HG03432 (cell line): ENCODE measurements around the gene ZFYVE28.

Source experiments
- ATAC-seq: cut with Tn5 transposase; IDR thresholded peaks from one replicate; pipeline ENCODE4 v1.9.1; 2021; ENCODE audit warnings: mild to moderate bottlenecking, moderate library complexity; ENCODE audit not compliant: unreplicated experiment

ZFYVE28 gene

GRCh38 chr4:2412534-2412884, 5.9 kb downstream of the ZFYVE28 start:
- peak; percentile 37 for ATAC-seq

- no peak for ATAC-seq
Measured at GRCh38 chr4:2411786-2412510, 6.5 kb downstream of the ZFYVE28 start.

GRCh38 chr4:2409381-2409783, 9.1 kb downstream of the ZFYVE28 start:
- ATAC-seq: no peak

GRCh38 chr4:2408976-2409375, 9.5 kb downstream of the ZFYVE28 start:
- ATAC-seq: no peak

- ATAC-seq: no peak
Measured at GRCh38 chr4:2408401-2408958, 10.0 kb downstream of the ZFYVE28 start.

GRCh38 chr4:2407991-2408342, 10.5 kb downstream of the ZFYVE28 start:
- no peak for ATAC-seq

GRCh38 chr4:2406920-2407319, 11.5 kb downstream of the ZFYVE28 start:
- ATAC-seq: no peak

- ATAC-seq: no peak
Measured at GRCh38 chr4:2406406-2406805, 12.0 kb downstream of the ZFYVE28 start.

GRCh38 chr4:2402941-2403340, 15.5 kb downstream of the ZFYVE28 start:
- no peak for ATAC-seq

GRCh38 chr4:2402048-2402842, 16.2 kb downstream of the ZFYVE28 start:
- no peak for ATAC-seq

- ATAC-seq: no peak
Measured at GRCh38 chr4:2401610-2401983, 16.8 kb downstream of the ZFYVE28 start.

- ATAC-seq: no peak
Measured at GRCh38 chr4:2400841-2401609, 17.4 kb downstream of the ZFYVE28 start.

- no peak for ATAC-seq
Measured at GRCh38 chr4:2399631-2400190, 18.7 kb downstream of the ZFYVE28 start.

- ATAC-seq: no peak
Measured at GRCh38 chr4:2399216-2399615, 19.2 kb downstream of the ZFYVE28 start.

- no peak for ATAC-seq
Measured at GRCh38 chr4:2397596-2398379, 20.7 kb downstream of the ZFYVE28 start.

- ATAC-seq: no peak
Measured at GRCh38 chr4:2396781-2397368, 21.6 kb downstream of the ZFYVE28 start.

GRCh38 chr4:2395584-2395983, 22.9 kb downstream of the ZFYVE28 start:
- ATAC-seq: no peak

GRCh38 chr4:2395038-2395437, 23.4 kb downstream of the ZFYVE28 start:
- no peak for ATAC-seq

GRCh38 chr4:2394528-2394927, 23.9 kb downstream of the ZFYVE28 start:
- no peak for ATAC-seq
